Measurements from ENCODE around the gene CTNNA3. TPM values are rescaled to one million over a fixed set of nuclear protein-coding genes. Genes with fewer than 3 reads are reported as not detected.
"Not testable (repeated sequence)": the region's sequence is repeated elsewhere in the genome, so short reads cannot be mapped to it uniquely, and the experiment has no call there.

Gene CTNNA3
- total and polyA plus RNA-seq, 2 donors = 2.0 to 26.1 TPM

DNA sequence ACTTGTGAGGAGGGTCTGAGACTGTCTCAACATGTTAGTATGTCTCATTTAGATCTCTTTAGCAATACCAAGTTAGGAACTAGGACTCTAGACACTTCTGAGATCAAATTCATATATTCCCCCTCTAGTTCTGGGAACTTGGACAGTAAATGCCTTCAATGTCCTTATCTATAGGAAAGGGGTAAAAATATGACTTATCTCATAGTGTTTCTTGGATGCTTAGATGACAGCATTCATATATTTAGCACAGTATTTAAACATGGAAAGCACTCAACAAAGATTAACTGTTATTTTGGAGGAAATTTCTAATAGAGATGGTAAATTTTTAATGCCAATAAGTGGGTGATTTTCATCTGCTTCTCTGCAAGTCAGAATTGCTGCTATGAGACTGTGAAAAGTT, 154.6 kb downstream of the CTNNA3 start:
- no peaks in the 10 kb centered on the region for H3K4me1 ChIP-seq (ENCODE audit: insufficient read depth)
- no peak for DNase-seq (ENCODE audit: extremely low spot score)
- no peaks in the 10 kb centered on the region for H3K36me3 ChIP-seq (ENCODE audit: insufficient read depth)
- H3K27ac ChIP-seq (ENCODE audit: low read depth) = no peak overlapping the region
- no peak overlapping the region for H3K4me3 ChIP-seq (ENCODE audit: low read depth, low read length)

DNA sequence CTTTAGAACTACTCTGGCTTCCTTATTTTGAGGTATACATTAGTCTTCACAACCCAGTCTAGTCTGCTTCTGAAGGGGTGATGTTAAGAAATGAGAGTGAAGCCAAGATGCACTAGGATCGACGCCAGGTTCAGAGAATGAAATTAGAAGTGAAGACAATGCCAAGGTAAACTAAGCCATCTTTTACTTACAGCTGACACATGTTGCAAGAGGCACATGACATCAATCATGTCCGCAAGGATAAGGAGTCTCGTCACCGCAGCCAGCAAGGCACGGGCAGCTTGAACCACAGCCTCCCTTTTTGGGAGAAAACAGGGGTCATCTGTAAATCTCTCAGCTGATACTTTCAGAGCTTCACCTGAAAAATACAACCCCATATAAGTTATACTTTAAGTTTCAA, 156.7 kb downstream of the CTNNA3 start:
- no peak for DNase-seq (ENCODE audit: extremely low spot score)
- WGBS = 26% methylated on average over 6 of the region's 6 CpGs

DNA sequence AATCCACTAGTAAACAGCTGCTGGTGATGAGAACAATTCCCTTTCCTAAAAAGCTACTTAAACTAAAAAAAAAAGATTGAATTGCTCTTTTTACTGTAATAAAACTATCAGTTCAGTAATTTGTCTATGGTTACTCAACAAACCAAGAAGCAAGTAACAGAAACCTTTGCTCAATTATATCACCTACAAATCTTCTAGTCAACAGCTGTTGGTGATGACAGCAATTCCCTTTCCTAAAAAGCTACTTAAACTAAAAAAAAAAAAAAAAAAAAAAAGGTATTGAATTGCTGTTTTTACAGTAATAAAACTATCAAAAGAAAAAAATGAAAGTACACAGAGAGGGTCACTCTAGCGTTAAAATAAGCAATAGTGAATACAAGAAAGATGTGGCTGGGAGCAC, 158.1 kb downstream of the CTNNA3 start:
- 81% methylated on average over 1 of the region's 1 CpG for WGBS

More for the DNA sequence above, 156.7 kb downstream of the CTNNA3 start:
- no peak overlapping the region for H3K4me3 ChIP-seq (ENCODE audit: low read depth, low read length)
- H3K4me1 ChIP-seq (ENCODE audit: insufficient read depth) = no peaks in the 10 kb centered on the region
- H3K27ac ChIP-seq (ENCODE audit: low read depth) = no peak overlapping the region
- no peaks in the 10 kb centered on the region for H3K36me3 ChIP-seq (ENCODE audit: insufficient read depth)

DNA sequence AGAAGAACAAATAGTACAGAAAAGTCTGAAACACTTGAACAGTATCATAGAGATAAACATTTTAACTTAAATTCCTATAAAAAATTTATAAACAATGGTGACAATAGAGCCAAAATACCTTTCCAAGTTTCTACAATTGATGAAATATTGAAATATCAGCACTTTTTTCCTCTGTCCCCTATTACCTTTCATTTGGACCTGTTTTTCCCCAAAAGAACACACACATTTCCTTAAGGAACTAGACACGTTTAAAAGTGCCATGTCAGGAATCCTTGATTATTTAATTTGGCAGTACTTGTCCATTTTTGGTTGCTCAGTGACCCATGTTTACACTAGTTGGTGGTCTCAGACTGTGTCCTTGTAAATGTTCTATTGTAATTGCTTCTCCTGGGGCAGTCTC, 162.6 kb downstream of the CTNNA3 start:
- Histone ChIP-seq H3K4me3 (ENCODE audit: low read depth, low read length) (no peak overlapping the region), H3K36me3 (ENCODE audit: insufficient read depth) (no peaks in the 10 kb centered on the region), H3K4me1 (ENCODE audit: insufficient read depth) (no peaks in the 10 kb centered on the region), H3K27ac (ENCODE audit: low read depth) (no peak overlapping the region)
- WGBS = 49% methylated on average over 1 of the region's 1 CpG
- DNase-seq (ENCODE audit: extremely low spot score) = no peak

More for the DNA sequence above, 158.1 kb downstream of the CTNNA3 start:
- Histone ChIP-seq H3K27ac (ENCODE audit: low read depth) (no peak overlapping the region), H3K4me1 (ENCODE audit: insufficient read depth) (no peaks in the 10 kb centered on the region), H3K36me3 (ENCODE audit: insufficient read depth) (no peaks in the 10 kb centered on the region), H3K4me3 (ENCODE audit: low read depth, low read length) (no peak overlapping the region)
- no peak for DNase-seq (ENCODE audit: extremely low spot score)

DNA sequence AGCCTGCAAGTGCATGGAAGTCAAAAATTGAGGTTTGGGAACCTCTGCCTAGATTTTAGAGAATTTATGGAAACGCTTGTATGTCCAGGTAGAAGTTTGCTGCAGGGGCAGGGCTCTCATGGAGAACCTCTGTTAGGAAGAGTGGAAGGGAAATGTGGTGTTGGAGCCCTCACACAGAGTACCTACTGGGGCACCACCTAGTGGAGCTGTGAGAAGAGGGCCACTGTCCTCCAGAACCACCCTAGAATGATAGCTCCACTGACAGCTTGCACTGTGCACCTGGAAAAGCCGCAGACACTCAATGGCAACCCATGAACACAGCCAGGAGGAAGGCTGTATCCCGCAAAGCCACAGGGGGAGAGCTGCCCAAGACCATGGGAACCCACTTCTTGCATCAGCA, 165.0 kb downstream of the CTNNA3 start:
- not testable (repeated sequence) for DNase-seq (ENCODE audit: extremely low spot score); H3K4me1 ChIP-seq (ENCODE audit: insufficient read depth); H3K36me3 ChIP-seq (ENCODE audit: insufficient read depth); H3K27ac ChIP-seq (ENCODE audit: low read depth); H3K4me3 ChIP-seq (ENCODE audit: low read depth, low read length)
- 92% methylated on average over 3 of the region's 3 CpGs for WGBS

DNA sequence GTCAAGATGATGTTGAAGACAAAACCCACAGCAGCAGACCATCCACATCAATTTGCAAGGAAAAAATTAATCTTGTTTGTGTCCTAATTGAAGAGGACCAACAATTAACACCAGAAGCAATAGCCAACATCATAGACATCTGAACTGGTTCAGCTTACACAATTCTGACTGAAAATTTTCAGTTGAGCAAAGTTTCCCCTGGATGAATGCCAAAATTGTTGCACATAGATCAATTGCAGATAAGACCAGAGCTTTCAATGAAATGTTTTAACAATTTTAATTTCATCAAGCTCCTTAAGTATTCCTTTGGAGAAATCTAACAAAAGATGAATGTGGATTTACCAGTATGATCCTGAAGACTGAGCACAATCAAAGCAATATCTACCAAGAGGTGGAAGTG, 168.6 kb downstream of the CTNNA3 start:
- Histone ChIP-seq H3K4me3 (ENCODE audit: low read depth, low read length) (no peak overlapping the region), H3K36me3 (ENCODE audit: insufficient read depth) (no peaks in the 10 kb centered on the region), H3K27ac (ENCODE audit: low read depth) (no peak overlapping the region), H3K4me1 (ENCODE audit: insufficient read depth) (no peaks in the 10 kb centered on the region)
- DNase-seq (ENCODE audit: extremely low spot score) = no peak

DNA sequence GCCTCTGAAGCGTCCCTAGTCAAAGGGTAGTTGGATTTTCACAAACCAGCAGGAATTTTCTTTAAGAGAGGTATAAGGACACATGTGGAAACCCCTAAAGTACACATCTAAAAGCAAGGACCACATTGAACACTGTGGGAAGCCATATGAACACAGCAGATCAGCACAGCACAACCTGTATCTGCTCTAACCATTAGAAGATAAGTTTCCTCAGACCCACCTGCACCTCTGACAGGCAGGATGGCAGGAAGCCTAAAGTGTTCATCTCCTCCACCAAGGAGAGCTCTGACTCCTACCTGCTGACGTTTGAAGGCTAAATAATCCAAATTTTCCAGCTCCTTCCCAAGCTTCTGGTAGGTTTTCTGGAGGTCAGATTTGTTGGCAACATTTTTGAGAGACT, 174.4 kb downstream of the CTNNA3 start:
- H3K4me3 ChIP-seq (ENCODE audit: low read depth, low read length) = no peak overlapping the region
- no peaks in the 10 kb centered on the region for H3K36me3 ChIP-seq (ENCODE audit: insufficient read depth)
- DNase-seq (ENCODE audit: extremely low spot score) = no peak
- 66% methylated on average over 2 of the region's 2 CpGs for WGBS
- H3K4me1 ChIP-seq (ENCODE audit: insufficient read depth) = no peaks in the 10 kb centered on the region
- no peak overlapping the region for H3K27ac ChIP-seq (ENCODE audit: low read depth)

DNA sequence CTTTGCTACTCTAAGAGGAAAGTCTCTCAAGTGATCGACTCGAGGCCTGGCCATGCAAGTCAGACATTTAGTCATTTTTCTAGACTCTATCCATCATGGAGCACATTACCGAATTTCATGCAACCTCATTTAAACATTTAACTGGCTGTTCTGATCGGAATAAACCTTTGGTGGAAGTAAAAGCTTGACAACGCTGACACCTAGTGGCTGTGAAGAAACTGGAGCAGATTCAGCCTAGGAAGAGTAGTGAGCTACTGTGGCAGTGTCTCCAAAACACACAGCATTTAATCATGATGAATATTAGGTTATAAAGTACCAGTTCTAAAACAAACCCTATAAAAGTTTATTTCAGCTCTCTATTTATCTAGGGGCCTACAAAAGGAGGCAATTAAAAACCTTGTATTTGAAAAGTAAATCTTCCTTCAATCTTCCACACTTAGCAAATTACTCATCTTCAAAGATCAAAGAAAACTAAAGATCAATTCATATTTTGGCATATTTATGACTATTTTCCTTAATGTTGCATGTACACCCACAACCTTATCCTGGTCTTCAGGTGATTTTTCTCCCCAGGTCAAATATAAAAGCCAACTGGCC, 175.0 kb downstream of the CTNNA3 start:
- no peak overlapping the region for H3K4me3 ChIP-seq (ENCODE audit: low read depth, low read length)
- H3K36me3 ChIP-seq (ENCODE audit: insufficient read depth) = no peaks in the 10 kb centered on the region
- WGBS = 6% methylated on average over 5 of the region's 5 CpGs
- DNase-seq (ENCODE audit: extremely low spot score) = peak; percentile 31
- H3K27ac ChIP-seq (ENCODE audit: low read depth) = no peak overlapping the region
- no peaks in the 10 kb centered on the region for H3K4me1 ChIP-seq (ENCODE audit: insufficient read depth)

DNA sequence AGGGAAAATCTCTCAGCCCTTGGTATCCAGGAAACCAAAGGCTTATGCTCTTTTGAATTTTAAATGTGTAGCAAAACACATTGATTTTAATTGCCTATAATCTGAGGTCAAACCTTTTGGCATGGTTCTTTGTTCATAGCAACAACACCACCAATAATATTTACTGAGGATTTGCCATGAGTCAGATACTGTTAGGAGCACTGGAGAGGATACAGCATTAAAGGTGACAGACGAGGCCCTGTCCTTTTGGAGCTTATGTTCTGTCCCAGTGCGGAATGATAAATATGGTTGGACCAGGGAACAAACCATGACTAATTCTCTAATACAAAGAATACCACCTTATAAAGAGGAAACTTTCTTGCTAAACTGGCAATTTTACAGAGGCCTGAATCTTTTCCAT, 176.6 kb downstream of the CTNNA3 start:
- Histone ChIP-seq H3K36me3 (ENCODE audit: insufficient read depth) (no peaks in the 10 kb centered on the region), H3K27ac (ENCODE audit: low read depth) (no peak overlapping the region), H3K4me1 (ENCODE audit: insufficient read depth) (no peaks in the 10 kb centered on the region), H3K4me3 (ENCODE audit: low read depth, low read length) (no peak overlapping the region)
- 84% methylated on average over 2 of the region's 2 CpGs for WGBS
- no peak for DNase-seq (ENCODE audit: extremely low spot score)

DNA sequence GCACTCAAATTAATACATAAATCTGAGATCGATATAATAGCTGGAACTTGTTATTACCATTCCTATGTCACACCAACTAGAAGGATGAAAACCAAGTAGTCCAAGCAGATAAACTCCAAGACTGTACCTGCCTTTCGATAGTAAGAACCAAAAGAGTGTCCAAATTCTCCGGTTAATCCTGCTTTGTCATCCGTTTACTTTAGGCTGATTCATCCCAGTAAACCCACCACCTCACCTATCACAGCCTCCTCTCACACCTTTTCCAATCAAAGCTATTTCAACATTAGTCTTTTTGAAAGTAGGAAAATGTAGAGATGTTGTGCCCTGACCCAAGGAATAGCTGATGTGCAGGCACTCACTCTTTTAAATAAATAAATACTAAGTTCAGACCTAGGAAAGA, 177.2 kb downstream of the CTNNA3 start:
- H3K4me1 ChIP-seq (ENCODE audit: insufficient read depth) = no peaks in the 10 kb centered on the region
- no peak for DNase-seq (ENCODE audit: extremely low spot score)
- WGBS = 67% methylated on average over 4 of the region's 4 CpGs
- H3K4me3 ChIP-seq (ENCODE audit: low read depth, low read length) = no peak overlapping the region
- no peaks in the 10 kb centered on the region for H3K36me3 ChIP-seq (ENCODE audit: insufficient read depth)
- no peak overlapping the region for H3K27ac ChIP-seq (ENCODE audit: low read depth)

DNA sequence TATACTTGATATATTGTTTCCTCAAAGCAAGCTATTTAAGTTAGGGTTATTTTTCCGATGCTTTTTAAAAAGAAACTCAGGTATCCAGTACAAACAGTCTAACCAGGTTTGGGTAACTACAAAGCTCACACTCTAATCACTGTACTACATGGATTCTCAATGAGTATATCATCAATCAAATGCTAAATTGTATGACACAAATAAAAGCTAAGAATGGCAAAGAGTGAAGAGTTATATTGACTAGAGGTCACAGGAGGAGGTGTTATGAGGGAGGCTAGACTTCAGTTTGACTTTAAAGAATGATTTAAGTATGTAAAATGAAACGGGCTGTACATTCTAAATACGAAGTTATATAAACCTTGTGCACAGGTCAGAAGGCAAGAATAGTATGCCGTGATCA, 178.0 kb downstream of the CTNNA3 start:
- WGBS = 79% methylated on average over 4 of the region's 4 CpGs
- no peak overlapping the region for H3K4me3 ChIP-seq (ENCODE audit: low read depth, low read length)
- no peaks in the 10 kb centered on the region for H3K4me1 ChIP-seq (ENCODE audit: insufficient read depth)
- no peak for DNase-seq (ENCODE audit: extremely low spot score)
- no peaks in the 10 kb centered on the region for H3K36me3 ChIP-seq (ENCODE audit: insufficient read depth)
- no peak overlapping the region for H3K27ac ChIP-seq (ENCODE audit: low read depth)

DNA sequence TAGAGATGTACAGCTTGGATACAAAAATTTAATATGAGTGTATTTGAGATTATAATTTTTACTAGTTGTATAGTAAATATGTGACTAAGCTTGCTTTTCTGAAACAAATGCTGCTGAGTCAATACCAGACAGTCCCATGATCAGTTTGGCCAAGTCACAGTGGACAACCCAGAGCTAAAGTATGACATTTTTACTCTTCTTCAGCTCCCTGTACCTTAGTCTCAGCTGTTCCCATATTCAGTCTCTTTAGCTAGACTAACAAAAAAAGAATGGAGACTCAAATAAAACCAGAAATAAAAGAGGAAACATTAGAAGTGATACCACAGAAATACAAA, 189.3 kb downstream of the CTNNA3 start:
- DNase-seq (ENCODE audit: extremely low spot score) = no peak
- Histone ChIP-seq H3K4me1 (ENCODE audit: insufficient read depth) (no peaks in the 10 kb centered on the region), H3K27ac (ENCODE audit: low read depth) (no peak overlapping the region), H3K36me3 (ENCODE audit: insufficient read depth) (no peaks in the 10 kb centered on the region), H3K4me3 (ENCODE audit: low read depth, low read length) (no peak overlapping the region)

DNA sequence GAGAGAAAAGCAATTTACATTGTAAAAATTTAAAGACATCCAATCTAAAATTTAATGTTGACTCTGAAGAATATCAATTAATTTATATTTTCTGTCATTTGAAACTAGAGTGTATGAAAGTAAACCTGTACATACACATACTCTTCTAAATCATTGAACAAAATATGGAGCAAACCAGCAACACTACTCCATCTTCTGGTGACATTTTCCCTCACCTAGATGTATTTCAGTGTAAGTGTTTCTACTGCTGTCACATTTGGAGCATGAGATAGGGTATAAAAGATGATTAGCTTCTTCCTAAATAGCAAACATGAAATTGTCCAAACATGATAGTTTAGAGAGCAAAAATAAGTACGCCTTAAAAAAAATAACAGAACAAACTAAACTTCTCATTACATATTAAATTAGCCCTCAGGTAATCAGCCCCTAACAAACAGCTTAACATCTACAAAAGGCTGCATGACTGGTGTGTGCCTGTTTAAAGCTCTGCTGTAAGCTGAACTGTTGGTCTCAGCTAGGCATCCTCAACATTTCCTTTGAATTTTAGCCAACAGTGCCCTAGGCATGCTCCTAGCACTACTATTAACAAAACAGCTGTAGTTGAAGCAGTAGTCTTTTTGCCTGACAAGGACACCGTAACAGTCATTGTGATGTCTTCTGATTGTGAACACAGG, 189.8 kb downstream of the CTNNA3 start:
- Histone ChIP-seq H3K36me3 (ENCODE audit: insufficient read depth) (no peaks in the 10 kb centered on the region), H3K4me3 (ENCODE audit: low read depth, low read length) (no peak overlapping the region), H3K4me1 (ENCODE audit: insufficient read depth) (no peaks in the 10 kb centered on the region), H3K27ac (ENCODE audit: low read depth) (no peak overlapping the region)
- no peak for DNase-seq (ENCODE audit: extremely low spot score)
- 86% methylated on average over 2 of the region's 2 CpGs for WGBS

DNA sequence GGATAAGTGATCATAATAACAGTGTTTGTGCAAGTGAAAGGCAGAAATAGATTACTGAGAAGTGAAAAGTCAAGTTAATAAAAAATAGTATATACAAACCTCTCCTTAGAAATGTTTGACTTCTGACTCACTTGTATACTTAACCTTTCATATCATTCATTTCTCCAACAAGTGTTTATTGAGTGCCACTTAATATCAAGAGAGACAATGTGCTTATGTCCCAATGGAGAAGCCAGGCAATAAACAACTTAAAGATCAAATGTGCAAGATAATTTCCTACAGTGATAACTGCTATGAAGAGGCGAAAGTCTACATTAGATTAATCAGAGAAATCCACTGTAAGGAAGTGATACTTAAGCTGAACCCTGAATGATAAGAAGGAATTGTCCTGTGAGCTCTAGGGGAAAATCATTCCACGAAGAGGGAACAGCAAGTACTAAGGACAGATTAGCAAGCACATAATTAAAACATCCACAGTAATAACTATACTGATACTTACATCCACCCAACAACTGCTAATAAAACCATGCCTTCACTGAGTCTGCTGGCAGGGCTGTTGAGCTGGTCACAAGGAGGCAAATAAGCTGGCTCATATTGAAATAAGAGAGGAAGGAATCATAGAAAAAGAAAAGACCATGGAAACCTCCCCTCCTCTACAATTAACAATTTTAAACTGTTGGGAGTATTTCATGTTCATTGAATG, 203.5 kb downstream of the CTNNA3 start:
- H3K4me1 ChIP-seq (ENCODE audit: insufficient read depth) = no peaks in the 10 kb centered on the region
- 21% methylated on average over 2 of the region's 2 CpGs for WGBS

More for the DNA sequence above, 203.5 kb downstream of the CTNNA3 start:
- Histone ChIP-seq H3K27ac (ENCODE audit: low read depth) (no peak overlapping the region), H3K36me3 (ENCODE audit: insufficient read depth) (no peaks in the 10 kb centered on the region), H3K4me3 (ENCODE audit: low read depth, low read length) (no peak overlapping the region)
- DNase-seq (ENCODE audit: extremely low spot score) = peak; percentile 23

Measured in urinary bladder (tissue), 4 donors.